ENCODE results near the gene ROR2.
A peak's percentile ranks its signal among the peaks of the same experiment; 100 is the strongest.
"Not testable (repeated sequence)": the region's sequence is repeated elsewhere in the genome, so short reads cannot be mapped to it uniquely, and the experiment has no call there.

The ROR2 gene

DNA sequence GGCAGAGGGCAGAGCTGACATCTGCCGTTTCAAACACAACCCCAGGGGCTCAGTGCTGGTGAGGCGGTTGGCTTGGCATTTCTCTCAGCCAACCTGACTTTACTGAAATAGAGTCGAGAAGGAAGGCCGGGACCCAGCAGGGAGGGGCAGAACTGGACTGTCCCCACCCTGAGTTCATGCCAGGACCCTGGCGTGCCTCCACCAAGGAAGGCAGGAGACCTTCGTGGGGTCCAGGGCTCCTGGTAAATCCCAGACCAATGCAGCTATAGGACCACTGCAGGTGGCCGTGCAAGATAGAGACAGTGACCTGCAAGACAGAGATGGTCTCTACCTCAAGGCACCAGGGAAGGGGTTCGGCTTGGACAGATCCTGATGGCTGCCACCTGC is 132.9 kb downstream of the ROR2 start:
- no peak for DNase-seq (ENCODE audit: low spot score)

DNA sequence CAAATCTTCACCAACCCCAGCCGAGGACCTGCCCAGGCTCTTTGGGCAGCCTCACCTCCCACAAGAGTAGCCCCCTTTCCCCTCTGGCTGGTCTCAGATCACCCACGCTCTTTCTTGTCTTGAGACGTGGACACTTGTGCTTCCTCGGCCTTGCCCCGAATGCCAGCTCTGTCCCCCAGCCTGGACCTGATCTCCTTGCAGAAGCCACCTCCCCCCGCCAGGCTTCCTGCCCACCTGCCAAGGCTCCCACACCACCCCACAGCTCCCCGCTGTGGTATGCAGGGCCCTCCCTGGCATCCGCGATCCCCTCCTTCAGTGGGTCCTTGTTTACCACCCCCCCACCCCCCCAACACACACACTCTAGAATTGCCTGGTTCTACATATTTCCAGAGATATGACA is 133.7 kb downstream of the ROR2 start:
- DNase-seq (ENCODE audit: low spot score): no peak

DNA sequence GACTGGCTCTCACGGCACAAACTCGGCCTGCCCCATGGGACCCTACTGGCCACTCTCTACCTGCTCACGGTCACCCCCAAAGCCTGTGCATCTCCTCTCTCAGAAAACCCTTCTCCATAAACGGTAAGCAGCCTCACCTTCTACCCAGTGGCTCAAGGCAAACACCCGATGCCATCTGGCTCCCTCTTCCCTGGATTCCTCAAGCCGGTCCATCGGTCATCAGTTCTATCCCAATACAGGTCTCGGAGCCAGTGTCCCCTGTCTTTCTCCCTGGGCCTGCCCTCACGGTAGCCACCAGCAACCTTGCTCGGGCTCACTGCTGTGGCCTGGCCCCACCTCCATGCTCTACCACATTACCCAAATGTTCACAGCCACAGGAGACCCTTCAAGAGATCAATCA is 134.1 kb downstream of the ROR2 start:
- no peak for DNase-seq (ENCODE audit: low spot score)

- no peak for DNase-seq (ENCODE audit: low spot score)
These were observed 135.3 kb downstream of the ROR2 start for GRCh38 chr9:91814753-91815152.

- DNase-seq (ENCODE audit: low spot score): no peak
These were observed 135.8 kb downstream of the ROR2 start for GRCh38 chr9:91814201-91814600.

GRCh38 chr9:91813176-91813795 is 136.7 kb downstream of the ROR2 start:
- DNase-seq (ENCODE audit: low spot score): no peak

DNA sequence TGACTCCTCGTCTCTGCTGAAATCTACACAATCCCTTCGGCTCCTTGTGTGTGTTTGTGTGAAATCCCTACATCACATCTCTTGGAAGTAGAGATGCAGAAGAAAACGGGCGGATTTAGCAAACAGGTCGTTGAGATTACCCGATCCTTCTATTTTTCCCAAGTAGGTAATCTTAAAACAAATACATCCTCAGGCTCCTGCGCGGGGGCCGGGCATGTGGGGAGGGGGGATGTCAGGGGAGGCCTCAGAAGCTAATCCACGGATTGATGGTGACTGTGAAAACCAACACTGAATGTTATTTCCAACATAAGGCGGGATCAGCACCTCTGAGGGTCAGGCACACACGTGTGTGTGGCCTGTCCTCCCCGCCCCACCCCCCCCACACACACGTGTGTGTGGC is 137.8 kb downstream of the ROR2 start:
- no peak for DNase-seq (ENCODE audit: low spot score)

DNA sequence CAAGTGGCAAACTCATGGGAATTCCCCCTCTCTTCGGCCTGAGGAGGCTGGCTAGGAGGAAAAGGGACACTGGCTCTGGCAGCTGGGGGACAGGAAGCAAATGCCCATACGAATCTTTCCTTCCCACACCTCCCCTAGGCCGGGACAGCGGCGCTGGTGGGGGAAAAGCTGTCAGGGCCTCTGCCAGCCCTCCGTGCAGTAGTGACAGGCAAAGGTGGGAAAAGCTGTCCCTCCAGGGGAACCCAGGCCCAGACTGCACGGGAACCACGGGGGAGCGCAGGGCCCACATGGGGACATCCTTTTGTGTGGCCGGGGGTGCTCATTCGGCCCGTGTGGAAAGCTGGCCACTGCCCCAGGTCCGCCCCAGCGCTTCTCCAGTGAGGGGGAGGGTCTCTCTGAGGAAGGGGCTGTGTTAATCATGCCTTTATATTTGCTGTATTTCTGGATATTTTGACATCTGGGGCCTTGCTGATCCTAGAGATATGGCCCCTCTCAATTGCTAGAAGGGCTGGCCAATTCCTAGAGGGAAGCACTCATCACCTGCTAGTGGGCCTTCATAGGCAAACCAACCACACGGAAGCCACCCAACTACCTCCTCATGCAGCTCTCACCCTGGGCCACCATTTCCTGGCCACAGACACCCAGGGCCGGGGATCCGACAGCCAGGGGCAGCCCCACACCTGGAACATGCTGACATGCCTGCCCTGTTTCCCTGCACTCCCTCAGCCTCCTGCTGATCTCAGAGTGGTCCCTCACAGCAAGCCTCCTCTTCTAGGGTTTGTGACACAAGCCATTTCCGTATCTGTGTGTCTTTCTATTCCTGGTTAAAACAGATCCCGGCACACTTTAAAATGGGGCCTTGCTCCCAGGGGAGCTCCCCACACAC is 138.8 kb downstream of the ROR2 start:
- DNase-seq (ENCODE audit: low spot score): no peak

DNA sequence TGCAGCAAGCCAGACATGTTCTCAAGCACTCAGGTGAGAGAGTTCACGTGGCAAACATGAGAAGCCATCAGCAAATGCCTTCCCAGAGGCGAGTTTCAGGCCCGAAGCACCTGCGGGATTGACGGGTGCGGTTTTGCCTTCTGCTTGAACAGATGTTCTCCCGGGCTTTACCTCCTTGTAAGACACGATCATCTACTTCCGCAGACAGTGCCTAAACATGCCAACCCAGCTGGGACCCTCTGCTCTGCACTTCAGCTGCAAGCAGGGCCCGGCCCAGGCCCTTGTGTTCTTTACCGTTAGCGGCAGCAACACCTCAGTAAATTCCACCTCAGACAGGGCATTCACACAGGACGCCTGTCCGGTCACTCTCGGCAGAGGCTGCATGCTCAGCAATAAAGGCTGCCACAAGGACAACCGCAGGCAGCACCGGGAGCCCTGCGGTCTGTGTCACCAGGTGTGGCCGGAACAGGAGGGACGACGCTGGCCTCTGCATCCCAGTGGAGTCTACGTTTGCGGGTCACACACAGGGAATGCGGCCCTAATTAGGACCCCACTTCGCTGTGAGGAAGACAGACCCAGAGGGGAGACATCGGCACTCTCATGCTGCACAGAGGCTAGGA is 139.6 kb downstream of the ROR2 start:
- no peak for DNase-seq (ENCODE audit: low spot score)

DNA sequence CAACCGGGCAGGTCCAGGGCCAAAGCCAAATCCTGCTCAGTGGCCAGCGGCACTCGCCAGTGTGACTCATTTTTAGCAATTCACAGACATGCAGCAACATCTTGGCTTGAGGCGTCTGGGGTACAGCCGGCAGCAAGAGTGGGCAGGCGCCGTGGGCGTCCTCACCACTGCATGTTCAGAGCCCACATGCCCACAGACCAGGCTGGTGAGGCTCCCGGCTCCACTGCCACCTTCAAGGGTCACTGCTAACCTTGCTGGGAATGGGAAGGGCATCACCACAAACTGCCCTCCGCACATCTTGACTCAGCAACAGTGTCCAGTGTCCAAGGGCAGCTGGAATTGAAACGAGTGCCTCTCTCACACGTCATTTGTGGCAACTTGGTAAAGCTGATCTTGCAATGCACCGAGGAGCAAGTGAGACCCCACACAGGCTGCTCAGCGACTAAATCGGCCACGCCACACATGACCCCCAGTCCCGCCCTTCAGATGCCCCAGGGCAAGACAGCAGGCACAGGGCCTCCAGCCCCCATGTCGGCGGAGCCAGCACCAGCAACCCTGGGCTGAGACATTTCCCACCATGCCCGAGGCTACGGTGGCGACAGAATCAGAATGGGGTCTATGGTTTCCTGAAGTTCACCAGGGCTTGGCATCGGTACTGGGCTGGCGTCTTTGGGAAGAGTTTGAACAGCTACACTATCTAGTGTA is 140.3 kb downstream of the ROR2 start:
- peak; percentile 85 for DNase-seq (ENCODE audit: low spot score)

GRCh38 chr9:91807643-91808246 is 142.3 kb downstream of the ROR2 start:
- DNase-seq (ENCODE audit: low spot score): no peak

DNA sequence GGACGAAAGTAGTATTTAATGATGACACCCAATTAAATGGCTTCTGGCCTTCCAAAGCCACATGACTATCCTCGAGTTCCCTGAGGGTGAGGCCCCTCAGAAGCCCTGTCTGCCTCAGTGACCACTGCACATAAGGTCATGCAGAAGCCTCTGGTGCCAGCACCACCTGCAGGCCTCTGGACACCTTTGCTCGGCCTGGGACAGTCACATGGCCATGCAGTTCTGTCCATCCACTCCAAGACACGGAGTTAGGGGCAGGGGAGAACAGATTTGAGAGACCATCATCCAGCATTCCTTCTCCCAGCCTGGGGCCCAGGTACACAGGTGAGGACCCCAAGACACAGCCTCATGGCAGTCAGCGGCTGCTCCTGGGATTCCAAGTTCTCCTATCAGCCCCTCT is 145.0 kb downstream of the ROR2 start:
- DNase-seq (ENCODE audit: low spot score): no peak

GRCh38 chr9:91803970-91804752 is 145.9 kb downstream of the ROR2 start:
- no peak for DNase-seq (ENCODE audit: low spot score)

DNA sequence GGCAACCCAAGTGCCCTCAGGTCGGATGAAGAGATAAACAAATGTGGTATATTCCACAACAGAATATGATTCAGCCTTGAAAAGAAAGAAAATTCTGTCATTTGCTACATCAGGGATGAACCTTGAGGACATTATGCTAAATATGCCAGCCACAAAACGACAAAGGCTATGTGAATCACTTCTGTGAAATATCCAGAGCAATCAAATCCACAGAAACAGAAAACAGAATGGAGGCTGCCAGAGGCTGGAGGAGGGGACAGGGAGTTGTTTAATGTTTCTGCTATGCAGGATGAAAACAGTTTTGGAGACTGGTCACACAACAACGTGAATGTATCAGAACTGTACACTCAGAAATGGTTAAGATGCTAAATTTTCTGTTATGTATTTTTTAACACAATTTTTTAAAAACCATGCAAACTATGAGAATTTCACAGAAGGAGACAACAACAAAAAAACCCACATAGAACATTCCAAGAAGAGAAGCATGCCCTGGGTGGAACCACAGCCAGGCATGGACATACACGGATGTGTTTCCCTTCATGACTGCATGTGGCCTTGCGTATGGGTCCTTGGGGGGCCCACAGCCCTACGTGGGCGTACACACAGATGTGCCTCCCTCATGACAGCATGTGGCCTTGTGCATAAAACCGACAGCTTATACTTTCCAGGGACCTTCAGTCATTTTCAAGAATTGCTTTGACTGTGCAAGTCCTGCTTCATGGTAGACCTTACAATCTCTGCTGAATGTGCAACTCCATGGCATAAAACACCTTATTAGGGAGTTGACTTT is 146.7 kb downstream of the ROR2 start:
- peak; percentile 56 for DNase-seq (ENCODE audit: low spot score)

GRCh38 chr9:91802391-91802790 is 147.6 kb downstream of the ROR2 start:
- no peak for DNase-seq (ENCODE audit: low spot score)

DNA sequence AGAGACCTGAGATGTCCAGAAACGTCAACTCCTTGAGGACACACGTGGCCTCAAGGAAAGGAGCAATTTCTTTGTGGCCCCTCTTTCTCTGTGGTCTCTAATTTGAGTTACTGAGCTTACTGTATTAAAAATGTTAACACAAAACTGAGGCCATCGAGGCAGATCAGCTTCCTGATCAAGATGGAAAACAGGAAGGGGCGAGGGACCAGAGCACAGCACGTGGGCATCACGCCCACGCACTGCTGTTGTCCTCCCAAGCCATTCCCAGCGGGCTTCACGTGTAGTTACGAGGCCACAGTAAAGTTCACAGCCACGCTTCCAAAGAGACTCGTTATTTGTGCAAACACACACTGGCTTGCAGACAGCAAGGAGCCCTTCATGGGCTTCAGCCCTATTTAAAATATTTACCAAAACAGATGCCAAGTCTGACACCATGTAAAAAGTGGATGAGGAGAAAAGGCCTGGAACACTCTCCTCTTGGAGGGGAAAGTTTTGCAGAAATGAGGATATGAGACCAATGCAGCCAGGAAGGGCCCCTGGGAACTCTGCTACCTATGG is 149.5 kb downstream of the ROR2 start:
- no peak for DNase-seq (ENCODE audit: low spot score)

GRCh38 chr9:91799113-91799744 is 150.8 kb downstream of the ROR2 start:
- DNase-seq (ENCODE audit: low spot score): no peak

DNA sequence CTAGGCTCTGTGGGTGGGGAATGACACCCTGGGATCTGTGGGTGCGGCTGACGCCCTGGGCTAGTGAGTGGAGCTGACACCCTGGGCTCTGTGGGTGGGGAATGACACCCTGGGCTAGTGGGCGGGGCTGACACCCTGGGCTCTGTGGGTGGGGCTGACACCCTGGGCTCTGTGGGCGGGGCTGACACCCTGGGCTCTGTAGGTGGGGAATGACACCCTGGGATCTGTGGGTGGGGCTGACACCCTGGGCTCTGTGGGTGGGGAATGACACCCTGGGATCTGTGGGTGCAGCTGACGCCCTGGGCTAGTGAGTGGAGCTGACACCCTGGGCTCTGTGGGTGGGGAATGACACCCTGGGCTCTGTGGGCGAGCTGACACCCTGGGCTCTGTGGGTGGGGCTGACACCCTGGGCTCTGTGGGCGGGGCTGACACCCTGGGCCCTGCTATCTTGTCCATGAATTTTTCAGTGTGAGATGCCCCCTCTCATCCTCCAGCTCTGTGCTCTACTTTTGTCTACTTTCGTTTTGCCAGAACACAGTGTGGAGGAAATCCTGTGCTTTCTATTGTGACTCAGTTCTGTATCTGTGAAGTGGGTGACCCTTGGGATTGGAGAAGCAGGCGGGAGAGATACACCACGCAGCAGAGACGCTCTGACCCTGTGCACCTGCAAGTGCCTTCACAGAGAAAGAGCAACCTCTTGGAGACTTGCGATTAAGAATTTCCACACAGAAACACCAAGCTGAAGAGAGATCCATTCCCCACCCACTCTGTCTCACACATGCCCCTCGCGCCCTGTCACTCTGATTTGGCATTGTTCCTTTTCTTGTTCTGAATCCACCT is 151.5 kb downstream of the ROR2 start:
- DNase-seq (ENCODE audit: low spot score): not testable (repeated sequence)

DNA sequence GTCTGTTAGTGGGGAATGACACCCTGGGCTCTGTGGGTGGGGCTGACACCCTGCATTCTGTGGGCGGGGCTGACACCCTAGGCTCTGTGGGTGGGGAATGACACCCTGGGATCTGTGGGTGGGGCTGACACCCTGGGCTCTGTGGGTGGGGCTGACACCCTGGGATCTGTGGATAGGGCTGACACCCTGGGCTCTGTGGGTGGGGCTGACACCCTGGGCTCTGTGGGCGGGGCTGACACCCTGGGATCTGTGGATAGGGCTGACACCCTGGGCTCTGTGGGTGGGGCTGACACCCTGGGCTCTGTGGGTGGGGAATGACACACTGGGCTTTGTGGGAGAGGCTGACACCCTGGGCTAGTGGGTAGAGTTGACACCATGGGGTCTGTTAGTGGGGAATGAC is 152.5 kb downstream of the ROR2 start:
- DNase-seq (ENCODE audit: low spot score): not testable (repeated sequence)
